IMR-90 (cell line): ENCODE measurements around the gene ASPG. TPM values are rescaled to one million over a fixed set of nuclear protein-coding genes. Genes with fewer than 3 reads are reported as not detected.

Experiments used
- ATAC-seq: fragments of 200-7000 bp; cut with Tn5 transposase; 2 replicates; pipeline ENCODE4 v1.9.1; 2020; ENCODE audit warnings: low read depth, mild to moderate bottlenecking, moderate library complexity
- BruUV-seq: library from RNA; stranded (reverse); fragments of 400-500 nt; replicated peaks from 2 replicates; lab custom pipeline; 2021; lab: Mats Ljungman, UMichigan
- CTCF ChIA-PET: fragments of 300-600 bp; formaldehyde crosslinking; extraction: SDS; loops from one replicate; lab custom pipeline; 2021; ENCODE audit warnings: antibody characterized with exemption; lab: Yijun Ruan, JAX
- POLR2A ChIA-PET: fragments of 300-600 bp; sonication (Branson Sonifier 250); formaldehyde crosslinking; loops from one replicate; lab custom pipeline; 2022; ENCODE audit warnings: antibody characterized with exemption; ENCODE audit not compliant: unreplicated experiment; lab: Charles Lee
- DNase-seq: peaks from one replicate; pipeline ENCODE4 v3.0.0; 2013
- H2AFZ ChIP-seq: replicated peaks from 2 replicates; pipeline ENCODE3; 2013; ENCODE audit warnings: low read length, mild to moderate bottlenecking; ENCODE audit not compliant: poor library complexity
- H2AK5ac ChIP-seq: 2 replicates; pipeline ENCODE4 v1.6.1; 2013; ENCODE audit warnings: low read depth, low read length, inconsistent platforms
- H2AK9ac ChIP-seq: replicated peaks from 2 replicates; pipeline ENCODE3; 2013; ENCODE audit warnings: mild to moderate bottlenecking, low read depth, low read length, moderate library complexity; ENCODE audit not compliant: poor library complexity
- H2BK120ac ChIP-seq: 2 replicates; pipeline ENCODE4 v1.6.1; 2013; ENCODE audit warnings: low read depth, low read length, inconsistent platforms
- H2BK15ac ChIP-seq: 3 replicates; pipeline ENCODE4 v1.6.1; 2013; ENCODE audit warnings: low read depth, low read length, inconsistent platforms
- H2BK20ac ChIP-seq: 2 replicates; pipeline ENCODE4 v1.6.1; 2013; ENCODE audit warnings: low read depth, mild to moderate bottlenecking, inconsistent platforms, low read length, moderate library complexity
- H2BK5ac ChIP-seq: 2 replicates; pipeline ENCODE4 v1.6.1; 2013; ENCODE audit warnings: mild to moderate bottlenecking, low read depth, low read length, inconsistent platforms; ENCODE audit not compliant: poor library complexity, severe bottlenecking
- H3K14ac ChIP-seq: replicated peaks from 2 replicates; pipeline ENCODE4 v1.6.1; 2013; ENCODE audit warnings: low read depth, low read length, inconsistent platforms
- H3K18ac ChIP-seq: 2 replicates; pipeline ENCODE4 v1.6.1; 2013; ENCODE audit warnings: low read depth, low read length, control low read depth
- H3K23ac ChIP-seq: 2 replicates; pipeline ENCODE4 v1.6.1; 2013; ENCODE audit warnings: low read depth, low read length, inconsistent platforms
- H3K27ac ChIP-seq: 2 replicates; pipeline ENCODE4 v1.5.1; 2013; ENCODE audit warnings: mild to moderate bottlenecking, control low read depth, low read length; ENCODE audit not compliant: insufficient read depth
- H3K27me3 ChIP-seq: 2 replicates; pipeline ENCODE4 v1.6.1; 2013; ENCODE audit warnings: low read length; ENCODE audit not compliant: control insufficient read depth, insufficient read depth
- H3K36me3 ChIP-seq: 2 replicates; pipeline ENCODE4 v1.6.1; 2013; ENCODE audit warnings: low read length, mixed read lengths; ENCODE audit not compliant: control insufficient read depth, insufficient read depth
- H3K4ac ChIP-seq: 2 replicates; pipeline ENCODE4 v1.6.1; 2013; ENCODE audit warnings: low read depth, low read length, inconsistent platforms
- H3K4me1 ChIP-seq: 2 replicates; pipeline ENCODE4 v1.6.1; 2013; ENCODE audit warnings: low read length, mixed read lengths; ENCODE audit not compliant: control insufficient read depth, insufficient read depth
- H3K4me2 ChIP-seq: 2 replicates; pipeline ENCODE4 v1.6.1; 2013; ENCODE audit warnings: low read depth, mild to moderate bottlenecking, control low read depth, low read length, moderate library complexity
- H3K4me3 ChIP-seq: 2 replicates; pipeline ENCODE4 v1.5.1; 2013; ENCODE audit warnings: low read depth, mild to moderate bottlenecking, control low read depth, low read length, moderate library complexity; ENCODE audit not compliant: insufficient read depth
- H3K56ac ChIP-seq: 2 replicates; pipeline ENCODE4 v1.6.1; 2013; ENCODE audit warnings: low read length, inconsistent platforms; ENCODE audit not compliant: insufficient read depth; ENCODE audit errors: extremely low read depth
- H3K79me1 ChIP-seq, 2 experiments: 2 replicates each; pipeline ENCODE4 v1.6.1; 2013; ENCODE audit warnings: low read length in 2 of 2, inconsistent platforms in 1 of 2, low read depth in 1 of 2
- H3K9ac ChIP-seq: 2 replicates; pipeline ENCODE4 v1.6.1; 2013; ENCODE audit warnings: low read depth, low read length, control low read depth
- H3K9me1 ChIP-seq: 2 replicates; pipeline ENCODE4 v1.6.1; 2013; ENCODE audit warnings: low read length, inconsistent platforms; ENCODE audit not compliant: insufficient read depth
- H3K9me3 ChIP-seq: 2 replicates; pipeline ENCODE4 v1.6.1; 2013; ENCODE audit warnings: low read length; ENCODE audit not compliant: control insufficient read depth, insufficient read depth
- H4K20me1 ChIP-seq: 2 replicates; pipeline ENCODE4 v1.6.1; 2013; ENCODE audit warnings: low read length, inconsistent platforms; ENCODE audit not compliant: insufficient read depth
- H4K5ac ChIP-seq: 2 replicates; pipeline ENCODE4 v1.6.1; 2013; ENCODE audit warnings: mild to moderate bottlenecking, low read depth, low read length, control low read depth
- H4K8ac ChIP-seq, 2 experiments: 2 replicates each; pipeline ENCODE4 v1.6.1; 2013; ENCODE audit warnings: low read depth in 2 of 2, low read length in 2 of 2, control low read depth in 1 of 2, inconsistent platforms in 1 of 2
- H4K91ac ChIP-seq: 2 replicates; pipeline ENCODE4 v1.6.1; 2013; ENCODE audit warnings: low read depth, low read length, inconsistent platforms; ENCODE audit not compliant: insufficient read depth
- FOS ChIP-seq: fragments of 150-350 bp; IDR thresholded peaks from 2 replicates; pipeline ENCODE4 v1.6.1; 2016; ENCODE audit warnings: low read depth, low read length
- WGBS, 2 experiments: methylation state at CpG; one replicate each; pipeline versions ENCODE4 v1.1.5 to v1.1.7; 2013; ENCODE audit warnings: missing lambda C conversion rate in 2 of 2; ENCODE audit not compliant: insufficient read length in 1 of 2; ENCODE audit errors: extremely low coverage in 2 of 2; 5-methylcytosine and 5-hydroxymethylcytosine counted together
- dilution Hi-C: fragments of 300-500 bp; cut with HindIII; formaldehyde crosslinking; loops from one replicate; pipeline ENCODE4 v1.14.3; 2018; ENCODE audit warnings: low sequenced_read_pairs; ENCODE audit not compliant: unreplicated experiment
- in situ Hi-C: fragments of 300-500 bp; cut with MboI; formaldehyde crosslinking; loops from 3 replicates; pipeline ENCODE4 v1.14.3; 2019; ENCODE audit warnings: low sequenced_read_pairs, inconsistent platforms, mixed read lengths
- intact Hi-C: fragments of 100-400 bp; cut with micrococcal nuclease; formaldehyde crosslinking; loops from 2 replicates; pipeline ENCODE4 v1.10.0; 2022
- polyA plus RNA-seq, 3 experiments: library from polyadenylated mRNA; depleted of rRNA; stranded (reverse); fragments of >200 nt; gene quantifications; 2 replicates each; pipeline ENCODE4 v1.2.3, GENCODE V29; 2012; ENCODE audit warnings: low replicate concordance in 1 of 3
- total RNA-seq: library from RNA; depleted of rRNA; stranded (reverse); fragments of >200 nt; gene quantifications from 2 replicates; pipeline ENCODE4 v1.2.3, GENCODE V29; 2012

Gene ASPG
- total and polyA plus RNA-seq, 2 of the 4 experiments (the other 2 are of a cell fraction) = not detected

- Histone ChIP-seq H2BK5ac (no peak overlapping the region), H3K79me1 (no peaks in the 10 kb centered on the region), H2BK15ac (no peak overlapping the region), H3K9me1 (no peaks in the 10 kb centered on the region), H2AK9ac (no peak overlapping the region), H3K18ac (no peak overlapping the region), H4K5ac (no peak overlapping the region), H3K4ac (no peak overlapping the region), H2AFZ (no peak overlapping the region), H3K36me3 (no peaks in the 10 kb centered on the region), H3K27me3 (no peaks in the 10 kb centered on the region), H2BK120ac (no peak overlapping the region), H3K14ac (no peak overlapping the region), H3K9me3 (peaks cover under 1% of the 10 kb centered on the region; the same call in 1 of the 2 replicates), H3K56ac (no peak overlapping the region), H3K9ac (no peak overlapping the region), H3K4me3 (no peak overlapping the region), H4K91ac (no peak overlapping the region), H4K8ac (no peak overlapping the region), H3K4me2 (no peak overlapping the region), H2BK20ac (no peak overlapping the region), H2AK5ac (no peak overlapping the region), H3K4me1 (no peaks in the 10 kb centered on the region), H4K20me1 (no peaks in the 10 kb centered on the region), H3K27ac (no peak overlapping the region), H3K23ac (no peak overlapping the region)
- ATAC-seq = no peak
- dilution Hi-C loops = no loop called here
- WGBS, 2 experiments = 79% methylated on average over 3 of the region's 14 CpGs; no CpG with 5 or more reads in 1 of the 2 experiments
- TF ChIP-seq FOS = no peak
- in situ Hi-C loops = no loop called here
- no TSS peak for BruUV-seq
- intact Hi-C loops = no loop called here
- ChIA-PET POLR2A (no interaction called here), CTCF (no interaction called here)
- DNase-seq = no peak
Measured at GRCh38 chr14:104152246-104152575, 66.7 kb downstream of the ASPG start.
